Medulla oblongata (tissue), 1 donor: ENCODE data around the gene MFAP4.
"Not testable (repeated sequence)": the region's sequence is repeated elsewhere in the genome, so short reads cannot be mapped to it uniquely, and the experiment has no call there.

Experiments used
- DNase-seq: peaks from one replicate; pipeline ENCODE4 v3.0.0-alpha.2; 2015; ENCODE audit errors: extremely low spot score

The MFAP4 gene

GRCh38 chr17:19370493-19370960 is 16.5 kb downstream of the MFAP4 start:
- DNase-seq: no peak

GRCh38 chr17:19369846-19370492 is 17.0 kb downstream of the MFAP4 start:
- no peak for DNase-seq

GRCh38 chr17:19369107-19369778 is 17.7 kb downstream of the MFAP4 start:
- no peak for DNase-seq

GRCh38 chr17:19368229-19368628 is 18.8 kb downstream of the MFAP4 start:
- no peak for DNase-seq

GRCh38 chr17:19366637-19366972 is 20.4 kb downstream of the MFAP4 start:
- DNase-seq: no peak

- DNase-seq: no peak
Observed at GRCh38 chr17:19365833-19366636, 21.0 kb downstream of the MFAP4 start.

- no peak for DNase-seq
Observed at GRCh38 chr17:19365499-19365817, 21.5 kb downstream of the MFAP4 start.

GRCh38 chr17:19364699-19365498 is 22.1 kb downstream of the MFAP4 start:
- DNase-seq: no peak

- DNase-seq: no peak
Observed at GRCh38 chr17:19363460-19364035, 23.4 kb downstream of the MFAP4 start.

- no peak for DNase-seq
Observed at GRCh38 chr17:19363114-19363438, 23.9 kb downstream of the MFAP4 start.

GRCh38 chr17:19362277-19363113 is 24.5 kb downstream of the MFAP4 start, which contains the start of gene B9D1:
Gene B9D1, minus strand, starts transcription at chr17:19362723. Its CDS starts 154 bp downstream, at chr17:19362569.
- peak; percentile 94 for DNase-seq

GRCh38 chr17:19361944-19362276 is 25.1 kb downstream of the MFAP4 start:
- DNase-seq: no peak

- no peak for DNase-seq
Observed at GRCh38 chr17:19361326-19361725, 25.7 kb downstream of the MFAP4 start.

- DNase-seq: no peak
Observed at GRCh38 chr17:19360772-19361171, 26.2 kb downstream of the MFAP4 start.

- no peak for DNase-seq
Observed at GRCh38 chr17:19359856-19360255, 27.1 kb downstream of the MFAP4 start.

GRCh38 chr17:19359151-19359550 is 27.8 kb downstream of the MFAP4 start:
- no peak for DNase-seq

- DNase-seq: no peak
Observed at GRCh38 chr17:19357761-19358160, 29.2 kb downstream of the MFAP4 start.

- DNase-seq: no peak
Observed at GRCh38 chr17:19357351-19357750, 29.6 kb downstream of the MFAP4 start.

GRCh38 chr17:19354748-19355147 is 32.2 kb downstream of the MFAP4 start:
- DNase-seq: no peak

- DNase-seq: not testable (repeated sequence)
Observed at GRCh38 chr17:19353401-19353800, 33.6 kb downstream of the MFAP4 start.

- no peak for DNase-seq
Observed at GRCh38 chr17:19348806-19349205, 38.2 kb downstream of the MFAP4 start.
